ENCODE results near the gene ZFYVE28.
A peak's percentile ranks its signal among the peaks of the same experiment; 100 is the strongest.

DNA sequence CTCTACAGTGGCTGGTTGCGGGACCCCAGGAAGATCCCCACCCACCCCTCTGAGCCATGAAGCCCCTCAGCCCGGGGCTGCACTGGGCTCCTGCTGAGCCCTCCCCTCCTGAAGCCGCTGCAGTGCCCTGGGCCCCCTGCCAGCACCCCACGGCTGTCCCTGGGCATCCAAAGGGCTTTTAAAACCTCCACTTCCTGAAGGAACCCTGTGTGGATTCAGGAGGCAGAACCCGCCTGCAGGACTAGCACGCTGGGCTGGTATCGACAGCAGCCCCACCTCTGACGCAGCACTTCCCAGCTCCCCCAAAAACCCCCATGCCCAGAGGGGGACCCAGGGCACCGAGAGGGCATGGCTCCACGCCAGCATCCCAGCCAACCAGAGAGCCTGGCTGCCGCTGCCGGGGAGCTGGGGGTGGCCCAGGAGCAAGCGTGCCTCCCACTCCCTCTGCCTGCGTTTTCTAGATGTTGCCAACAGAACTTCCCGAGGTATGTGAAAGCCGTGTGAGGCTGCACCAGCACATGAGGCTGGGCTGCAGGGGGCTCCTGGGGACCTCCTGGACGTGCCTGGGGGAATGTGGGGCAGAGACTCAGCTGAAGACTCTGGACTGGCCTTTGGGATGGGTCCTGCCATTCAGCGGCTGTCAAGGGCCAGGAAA lies 162.8 kb downstream of the ZFYVE28 start:
- no peak for TF ChIP-seq POLR2A (IDR thresholded peaks at IDR 0.05)
- TF ChIP-seq, protein P1, sequence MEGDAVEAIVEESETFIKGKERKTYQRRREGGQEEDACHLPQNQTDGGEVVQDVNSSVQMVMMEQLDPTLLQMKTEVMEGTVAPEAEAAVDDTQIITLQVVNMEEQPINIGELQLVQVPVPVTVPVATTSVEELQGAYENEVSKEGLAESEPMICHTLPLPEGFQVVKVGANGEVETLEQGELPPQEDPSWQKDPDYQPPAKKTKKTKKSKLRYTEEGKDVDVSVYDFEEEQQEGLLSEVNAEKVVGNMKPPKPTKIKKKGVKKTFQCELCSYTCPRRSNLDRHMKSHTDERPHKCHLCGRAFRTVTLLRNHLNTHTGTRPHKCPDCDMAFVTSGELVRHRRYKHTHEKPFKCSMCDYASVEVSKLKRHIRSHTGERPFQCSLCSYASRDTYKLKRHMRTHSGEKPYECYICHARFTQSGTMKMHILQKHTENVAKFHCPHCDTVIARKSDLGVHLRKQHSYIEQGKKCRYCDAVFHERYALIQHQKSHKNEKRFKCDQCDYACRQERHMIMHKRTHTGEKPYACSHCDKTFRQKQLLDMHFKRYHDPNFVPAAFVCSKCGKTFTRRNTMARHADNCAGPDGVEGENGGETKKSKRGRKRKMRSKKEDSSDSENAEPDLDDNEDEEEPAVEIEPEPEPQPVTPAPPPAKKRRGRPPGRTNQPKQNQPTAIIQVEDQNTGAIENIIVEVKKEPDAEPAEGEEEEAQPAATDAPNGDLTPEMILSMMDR (IDR thresholded peaks at IDR 0.05) = peak in 2 of 12 donors; percentile 5 to 6
